Activated CD4-positive, alpha-beta memory T cell treated with anti-CD3 and anti-CD28 coated beads, Interleukin-2, amount 10 ng/mL, durations not matched to agents 7 days and 5 days (primary cell): ENCODE results near the gene FAM20A. TPM values are rescaled to one million over a fixed set of nuclear protein-coding genes. Genes with fewer than 3 reads are reported as not detected.

ENCODE experiments used
- CTCF ChIA-PET: fragments of 350-600 bp; sonication (Branson Sonifier 250); formaldehyde crosslinking; loops from one replicate; lab custom pipeline; 2021; ENCODE audit warnings: antibody characterized with exemption, inconsistent platforms; lab: Charles Lee
- POLR2A ChIA-PET: fragments of 350-600 bp; sonication (Branson Sonifier 250); formaldehyde crosslinking; loops from one replicate; lab custom pipeline; 2021; ENCODE audit warnings: antibody characterized with exemption; lab: Charles Lee
- DNase-seq: peaks from one replicate; pipeline ENCODE4 v3.0.0-alpha.2; 2020
- H3K27ac Mint-ChIP-seq: one replicate; pipeline ENCODE4 v1.8.0; 2021; ENCODE audit warnings: mild to moderate bottlenecking, mixed read lengths
- H3K27me3 Mint-ChIP-seq: one replicate; pipeline ENCODE4 v1.8.0; 2021; ENCODE audit warnings: mixed read lengths
- H3K36me3 Mint-ChIP-seq: one replicate; pipeline ENCODE4 v1.8.0; 2021; ENCODE audit warnings: low read depth, mixed read lengths
- H3K4me1 Mint-ChIP-seq: one replicate; pipeline ENCODE4 v1.8.0; 2021; ENCODE audit warnings: mixed read lengths
- H3K4me3 Mint-ChIP-seq: one replicate; pipeline ENCODE4 v1.8.0; 2021; ENCODE audit warnings: mild to moderate bottlenecking, mixed read lengths
- H3K9me3 Mint-ChIP-seq: one replicate; pipeline ENCODE4 v1.8.0; 2021; ENCODE audit warnings: mixed read lengths
- total RNA-seq, 2 experiments: library from RNA; stranded (reverse); gene quantifications; one replicate each; pipeline ENCODE4 v1.2.3, GENCODE V29; 2021

The FAM20A gene
- total RNA-seq, 2 experiments from 2014 or later: not detected

GRCh38 chr17:68565661-68566441, 35.3 kb downstream of the FAM20A start:
- Mint-ChIP-seq H3K4me3 (no peak overlapping the region), H3K4me1 (no peaks in the 10 kb centered on the region), H3K27me3 (peaks cover 15% of the 10 kb centered on the region), H3K36me3 (no peaks in the 10 kb centered on the region), H3K9me3 (no peaks in the 10 kb centered on the region), H3K27ac (no peak overlapping the region)
- CTCF ChIA-PET: interaction anchor here (0.6 kb wide), 1 partner anchor 21 kb away, joined by 4 read pairs; no protein-coding TSS in a partner anchor
- no peak for DNase-seq
- POLR2A ChIA-PET: no interaction called here

GRCh38 chr17:68564415-68565111, 36.6 kb downstream of the FAM20A start:
- POLR2A ChIA-PET: no interaction called here
- H3K9me3 Mint-ChIP-seq: no peaks in the 10 kb centered on the region
- CTCF ChIA-PET: interaction anchor here (0.5 to 0.6 kb wide), 3 partner anchors 22 to 1112 kb away, joined by 3 to 4 read pairs (median 4); no protein-coding TSS in a partner anchor

GRCh38 chr17:68562736-68563135, 38.4 kb downstream of the FAM20A start:
- POLR2A ChIA-PET: no interaction called here
- peaks cover 10% of the 10 kb centered on the region for H3K27me3 Mint-ChIP-seq
- CTCF ChIA-PET: no interaction called here
- H3K27ac Mint-ChIP-seq: no peak overlapping the region
- no peaks in the 10 kb centered on the region for H3K36me3 Mint-ChIP-seq
- no peaks in the 10 kb centered on the region for H3K4me1 Mint-ChIP-seq
- no peaks in the 10 kb centered on the region for H3K9me3 Mint-ChIP-seq
- no peak for DNase-seq
- H3K4me3 Mint-ChIP-seq: no peak overlapping the region

More at GRCh38 chr17:68564415-68565111, 36.6 kb downstream of the FAM20A start:
- Mint-ChIP-seq H3K36me3 (no peaks in the 10 kb centered on the region), H3K27ac (no peak overlapping the region), H3K4me1 (no peaks in the 10 kb centered on the region), H3K4me3 (no peak overlapping the region), H3K27me3 (peaks cover 11% of the 10 kb centered on the region)
- no peak for DNase-seq

GRCh38 chr17:68560966-68561720, 40.0 kb downstream of the FAM20A start:
- ChIA-PET CTCF (interaction anchor here (1.4 kb wide), 1 partner anchor 215 kb away, joined by 3 read pairs; no protein-coding TSS in a partner anchor), POLR2A (no interaction called here)
- Mint-ChIP-seq H3K9me3 (no peaks in the 10 kb centered on the region), H3K36me3 (no peaks in the 10 kb centered on the region), H3K27ac (no peak overlapping the region), H3K4me1 (no peaks in the 10 kb centered on the region), H3K27me3 (peaks cover 7% of the 10 kb centered on the region), H3K4me3 (no peak overlapping the region)
- no peak for DNase-seq

DNA sequence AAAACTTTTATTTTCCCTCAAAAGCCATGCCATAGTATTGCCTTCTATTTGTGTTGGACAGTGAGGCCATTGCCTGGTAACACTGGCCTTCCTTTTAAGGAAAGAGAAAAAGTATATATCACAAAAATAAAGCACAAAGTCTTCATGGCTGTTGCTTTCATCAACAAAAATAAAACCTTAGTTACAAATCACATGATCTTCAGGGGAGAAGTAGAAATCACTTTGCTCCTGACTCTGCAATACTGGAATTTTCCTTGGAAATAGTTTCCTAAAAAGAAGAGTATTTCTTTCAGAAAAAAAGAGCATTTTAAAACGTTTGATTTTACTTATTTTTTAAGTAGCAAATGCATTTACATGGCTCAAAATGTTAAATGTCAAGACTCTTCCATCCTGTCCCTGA, 41.9 kb downstream of the FAM20A start:
- H3K27ac Mint-ChIP-seq: no peak overlapping the region
- no peaks in the 10 kb centered on the region for H3K4me1 Mint-ChIP-seq
- H3K27me3 Mint-ChIP-seq: peaks cover 3% of the 10 kb centered on the region
- ChIA-PET CTCF (no interaction called here), POLR2A (no interaction called here)
- no peaks in the 10 kb centered on the region for H3K36me3 Mint-ChIP-seq
- H3K4me3 Mint-ChIP-seq: no peak overlapping the region
- DNase-seq: no peak
- no peaks in the 10 kb centered on the region for H3K9me3 Mint-ChIP-seq

DNA sequence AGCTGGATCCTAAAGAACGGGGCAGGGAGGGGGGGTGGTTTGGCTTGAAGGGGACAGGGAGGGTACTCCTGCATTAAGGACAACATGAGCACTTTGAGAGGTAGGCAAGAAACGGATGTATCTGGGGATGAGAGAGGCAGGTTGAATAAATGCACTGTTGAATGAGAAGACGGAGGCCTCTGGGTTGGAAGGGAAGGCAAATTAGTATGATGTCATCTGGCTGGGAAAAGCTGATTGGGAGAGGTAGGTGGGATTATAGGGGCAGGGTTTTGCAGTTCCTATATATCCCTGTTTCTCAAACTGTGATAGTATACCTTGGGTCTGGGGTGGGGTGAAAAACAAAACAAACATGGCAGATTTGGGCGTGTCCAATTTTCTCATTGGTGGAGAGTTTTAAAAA, 44.6 kb downstream of the FAM20A start:
- H3K27me3 Mint-ChIP-seq: peaks cover 3% of the 10 kb centered on the region
- H3K4me3 Mint-ChIP-seq: no peak overlapping the region
- H3K4me1 Mint-ChIP-seq: no peaks in the 10 kb centered on the region
- POLR2A ChIA-PET: no interaction called here
- H3K9me3 Mint-ChIP-seq: no peaks in the 10 kb centered on the region
- DNase-seq: no peak
- CTCF ChIA-PET: no interaction called here
- H3K27ac Mint-ChIP-seq: no peak overlapping the region
- H3K36me3 Mint-ChIP-seq: no peaks in the 10 kb centered on the region

DNA sequence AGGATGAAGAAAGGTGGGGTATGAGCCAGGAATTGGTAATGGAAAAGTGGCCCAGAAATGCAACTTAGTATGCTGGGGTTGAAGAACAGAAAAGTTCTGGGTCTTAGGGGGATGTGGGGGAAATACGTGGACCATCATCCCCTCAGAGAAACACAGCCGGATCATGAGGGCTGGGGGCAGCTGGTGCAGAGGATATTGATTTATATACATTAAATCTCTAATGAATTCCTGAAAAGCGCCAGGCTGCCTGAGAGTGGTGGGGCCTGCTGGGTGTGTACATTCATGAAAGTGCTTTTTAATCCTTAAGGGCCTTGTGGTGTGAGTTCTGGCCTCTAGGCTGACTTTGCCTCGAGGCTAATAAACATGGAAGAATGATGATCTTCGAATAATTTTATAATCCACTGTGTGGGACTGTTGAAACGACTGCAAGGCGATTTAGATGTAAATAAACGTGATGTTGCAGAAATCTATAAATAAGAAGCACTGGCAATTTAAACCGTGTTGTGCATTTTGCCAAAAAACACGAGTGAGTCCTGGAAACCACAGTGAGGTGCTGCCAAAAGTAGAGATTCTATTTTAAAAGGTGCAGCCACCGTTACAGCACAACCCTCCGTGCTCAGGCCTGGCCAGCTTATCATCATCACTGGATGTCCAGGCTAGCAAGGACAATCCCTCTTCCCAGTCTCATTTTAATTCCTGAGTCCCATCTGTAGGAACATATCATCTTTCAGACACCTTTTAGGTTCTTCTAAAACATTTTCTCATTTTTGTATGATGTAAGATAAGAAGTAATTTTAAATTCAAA, 56.9 kb downstream of the FAM20A start:
- H3K27me3 Mint-ChIP-seq: no peaks in the 10 kb centered on the region
- H3K9me3 Mint-ChIP-seq: no peaks in the 10 kb centered on the region
- H3K4me1 Mint-ChIP-seq: no peaks in the 10 kb centered on the region
- peaks cover 9% of the 10 kb centered on the region for H3K36me3 Mint-ChIP-seq
- ChIA-PET CTCF (no interaction called here), POLR2A (no interaction called here)
- no peak overlapping the region for H3K4me3 Mint-ChIP-seq
- DNase-seq: no peak
- H3K27ac Mint-ChIP-seq: no peak overlapping the region

DNA sequence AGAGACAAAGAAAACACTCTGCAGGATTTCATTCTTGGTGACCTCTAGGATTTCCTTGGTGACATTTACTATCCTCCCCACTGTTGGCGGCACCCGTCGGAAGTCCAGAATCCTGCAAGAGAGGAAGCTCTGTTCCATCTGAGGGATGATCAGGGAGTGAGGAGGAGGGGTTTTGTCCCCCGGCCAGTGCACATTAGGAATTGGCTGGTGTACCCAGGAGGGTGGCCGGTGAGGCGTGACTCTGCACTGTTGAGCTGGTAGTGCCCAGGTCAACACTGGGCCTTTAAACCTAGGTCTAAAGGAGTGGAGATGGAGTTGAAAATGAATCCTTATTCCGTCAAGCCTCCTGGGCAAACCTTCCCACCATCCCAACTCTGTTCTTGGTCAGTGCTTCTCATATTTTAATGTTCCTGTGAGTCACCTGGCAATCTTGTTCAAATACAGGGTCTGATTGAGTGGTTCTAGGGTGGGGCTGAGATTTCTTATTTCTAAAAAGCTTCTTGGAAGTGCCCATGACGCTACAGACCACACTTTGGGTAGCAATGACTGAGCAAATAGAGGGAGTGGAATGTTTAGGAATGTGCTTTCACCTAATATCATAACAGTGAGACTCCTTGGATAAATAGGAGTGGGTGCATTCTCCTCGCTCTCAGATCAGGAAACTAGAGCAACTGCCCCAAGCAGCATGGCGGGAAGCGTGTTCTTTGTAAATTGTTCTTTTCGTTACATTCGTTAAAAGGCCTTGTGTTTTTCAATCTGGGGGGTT, 58.3 kb downstream of the FAM20A start:
- no peak overlapping the region for H3K27ac Mint-ChIP-seq
- no peak overlapping the region for H3K4me3 Mint-ChIP-seq
- ChIA-PET CTCF (no interaction called here), POLR2A (no interaction called here)
- H3K9me3 Mint-ChIP-seq: no peaks in the 10 kb centered on the region
- no peak for DNase-seq
- no peaks in the 10 kb centered on the region for H3K4me1 Mint-ChIP-seq
- H3K36me3 Mint-ChIP-seq: peaks cover 12% of the 10 kb centered on the region
- H3K27me3 Mint-ChIP-seq: no peaks in the 10 kb centered on the region

- POLR2A ChIA-PET: no interaction called here
- no peaks in the 10 kb centered on the region for H3K4me1 Mint-ChIP-seq
- no peak overlapping the region for H3K27ac Mint-ChIP-seq
- peaks cover 14% of the 10 kb centered on the region for H3K36me3 Mint-ChIP-seq
- no peak for DNase-seq
- no peaks in the 10 kb centered on the region for H3K9me3 Mint-ChIP-seq
- H3K4me3 Mint-ChIP-seq: no peak overlapping the region
- CTCF ChIA-PET: no interaction called here
- no peaks in the 10 kb centered on the region for H3K27me3 Mint-ChIP-seq
Observed at GRCh38 chr17:68541816-68542215, 59.4 kb downstream of the FAM20A start.

DNA sequence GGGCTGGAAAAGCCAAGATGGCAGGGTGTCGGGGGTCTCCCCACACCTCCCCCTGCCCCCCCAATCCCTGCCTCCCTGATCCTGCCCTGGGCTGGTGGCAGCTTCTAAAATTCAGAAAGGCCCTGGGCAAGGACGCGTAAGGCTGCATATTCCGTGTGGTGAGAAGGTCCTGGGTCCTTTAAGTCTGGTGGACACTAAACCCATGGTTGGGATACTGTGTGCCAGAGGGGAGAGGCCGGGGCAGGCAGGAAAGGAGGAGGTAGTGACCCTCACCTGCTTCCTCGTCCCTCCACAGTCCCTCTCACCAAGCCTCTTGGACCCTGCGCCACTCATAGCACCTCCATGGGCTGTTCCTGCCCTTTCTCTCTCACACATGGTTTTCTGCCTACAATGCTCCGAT, 60.2 kb downstream of the FAM20A start:
- no peaks in the 10 kb centered on the region for H3K4me1 Mint-ChIP-seq
- H3K27me3 Mint-ChIP-seq: no peaks in the 10 kb centered on the region
- H3K9me3 Mint-ChIP-seq: no peaks in the 10 kb centered on the region
- H3K36me3 Mint-ChIP-seq: peaks cover 20% of the 10 kb centered on the region
- H3K4me3 Mint-ChIP-seq: no peak overlapping the region
- ChIA-PET CTCF (no interaction called here), POLR2A (interaction anchor here (2.0 kb wide), 1 partner anchor 29 kb away, joined by 4 read pairs; no protein-coding TSS in a partner anchor)
- DNase-seq: no peak
- no peak overlapping the region for H3K27ac Mint-ChIP-seq

- DNase-seq: no peak
- POLR2A ChIA-PET: interaction anchor here (2.0 kb wide), 1 partner anchor 31 kb away, joined by 4 read pairs; no protein-coding TSS in a partner anchor
- Mint-ChIP-seq H3K27ac (no peak overlapping the region), H3K27me3 (no peaks in the 10 kb centered on the region), H3K4me3 (no peak overlapping the region), H3K36me3 (peaks cover 30% of the 10 kb centered on the region), H3K4me1 (peaks cover 1% of the 10 kb centered on the region), H3K9me3 (no peaks in the 10 kb centered on the region)
- CTCF ChIA-PET: no interaction called here
Observed at GRCh38 chr17:68539548-68540467, 61.4 kb downstream of the FAM20A start.
